Daoy (cell line): ENCODE data around the gene AMY2B. TPM values are rescaled to one million over a fixed set of nuclear protein-coding genes. Genes with fewer than 3 reads are reported as not detected.
"Not testable (repeated sequence)": the region's sequence is repeated elsewhere in the genome, so short reads cannot be mapped to it uniquely, and the experiment has no call there.

ENCODE experiments used
- DNase-seq: peaks from one replicate; pipeline ENCODE4 v3.0.0-alpha.2; 2015; ENCODE audit warnings: low read depth
- total RNA-seq: library from RNA; depleted of rRNA; stranded (reverse); fragments of >200 nt; shearing (Covaris generic); gene quantifications from 2 replicates; pipeline ENCODE4 v1.2.3, GENCODE V29; 2014; rRNA removed

The AMY2B gene
- 0.86 TPM in 1 of 2 replicates, not detected in the other for total RNA-seq

DNA sequence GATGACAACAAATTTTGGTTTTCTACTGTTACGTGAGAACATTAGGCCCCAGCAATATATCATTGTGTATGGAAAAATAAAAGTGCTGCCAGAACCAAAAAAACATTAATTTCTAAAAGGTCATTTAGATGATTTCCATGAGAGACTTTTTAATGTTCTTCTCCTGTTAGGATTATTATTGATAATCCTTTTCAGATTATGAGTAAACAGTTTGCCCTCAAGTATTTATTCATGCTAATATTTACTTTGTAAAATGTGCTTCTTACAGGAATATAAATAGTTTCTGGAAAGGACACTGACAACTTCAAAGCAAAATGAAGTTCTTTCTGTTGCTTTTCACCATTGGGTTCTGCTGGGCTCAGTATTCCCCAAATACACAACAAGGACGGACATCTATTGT is at the start of gene AMY2B:
Gene AMY2B (plus strand): TSS at position 301 of the 400 bp plus-strand sequence. CDS start 14 bp downstream, at position 315.
- DNase-seq: not testable (repeated sequence)

DNA sequence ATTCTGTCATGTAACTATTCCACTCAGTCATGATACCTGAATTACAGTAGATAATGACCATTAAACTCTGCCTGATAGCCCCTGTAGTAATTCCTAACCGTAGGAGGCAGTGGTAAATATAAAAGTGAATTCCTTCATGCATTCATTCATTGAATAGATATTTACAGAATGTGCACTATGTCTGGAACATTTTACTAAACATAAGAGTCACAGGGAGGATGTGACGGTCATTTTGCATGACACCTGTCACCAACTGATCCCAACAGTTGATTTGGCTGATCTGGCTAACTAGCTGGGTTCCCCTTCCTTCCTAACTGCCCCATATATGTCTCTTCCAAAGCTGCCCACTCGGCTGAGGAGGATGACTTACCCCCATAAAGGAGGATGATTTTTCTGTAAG is 48.0 kb upstream of the AMY2B start:
- DNase-seq: no peak

DNA sequence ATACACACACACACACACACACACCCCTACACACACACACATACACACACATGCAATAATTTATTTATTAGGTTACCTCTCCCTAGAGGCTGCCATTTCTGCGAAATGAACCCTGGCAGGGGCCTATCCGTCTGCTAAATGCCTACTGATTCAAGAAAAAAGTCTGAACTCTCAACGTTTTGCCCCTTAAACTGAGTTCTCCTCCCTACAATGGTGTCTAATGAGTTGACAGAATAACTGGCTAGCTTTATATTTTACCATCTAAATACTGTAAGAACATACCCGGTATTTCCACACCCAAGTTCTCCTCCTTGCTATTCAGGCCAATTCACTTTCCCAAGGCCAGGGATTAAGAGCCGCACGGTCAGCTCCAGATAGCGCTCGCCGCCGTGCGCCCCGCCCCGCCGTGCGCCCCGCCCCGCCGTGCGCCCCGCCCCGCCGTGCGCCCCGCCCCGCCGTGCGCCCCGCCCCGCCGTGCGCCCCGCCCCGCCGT is 46.2 kb upstream of the AMY2B start:
- DNase-seq: peak; percentile 67

DNA sequence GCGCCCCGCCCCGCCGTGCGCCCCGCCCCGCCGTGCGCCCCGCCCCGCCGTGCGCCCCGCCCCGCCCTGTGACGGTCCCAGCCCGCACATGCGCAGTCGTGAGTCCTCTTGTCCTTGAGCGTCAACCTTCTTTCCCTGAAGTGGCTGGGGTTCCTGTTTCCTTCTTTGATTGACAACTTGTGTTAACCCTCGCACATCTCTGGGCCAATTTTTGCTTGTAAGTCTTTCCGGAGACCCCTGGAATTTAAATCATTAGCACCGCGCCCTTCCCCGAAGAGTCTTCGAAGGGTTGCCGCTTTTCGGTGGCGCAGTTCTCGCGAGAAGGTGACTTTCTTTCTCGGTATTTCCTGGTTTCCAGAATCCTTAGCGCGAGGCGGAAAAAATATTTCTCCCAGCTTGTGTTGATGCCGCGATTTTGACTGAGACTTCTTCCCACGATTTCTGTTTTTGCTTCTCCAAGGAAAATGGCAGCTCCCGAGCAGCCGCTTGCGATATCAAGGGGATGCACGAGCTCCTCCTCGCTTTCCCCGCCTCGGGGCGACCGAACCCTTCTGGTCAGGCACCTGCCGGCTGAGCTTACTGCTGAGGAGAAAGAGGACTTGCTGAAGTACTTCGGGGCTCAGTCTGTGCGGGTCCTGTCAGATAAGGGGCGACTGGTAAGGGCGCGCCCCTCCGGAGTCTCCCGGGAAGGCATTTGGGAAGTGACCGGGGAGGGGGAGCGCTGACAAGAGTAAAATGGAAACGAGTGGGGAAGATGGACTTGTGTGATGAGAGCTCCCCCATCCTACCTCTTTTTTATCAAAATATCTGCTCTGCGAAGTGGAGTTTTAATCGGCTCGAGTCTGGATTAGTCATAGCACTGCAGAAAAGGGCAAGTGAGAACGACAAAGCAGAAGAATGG is 45.5 kb upstream of the AMY2B start, which contains the start of gene RNPC3:
Gene RNPC3 (plus strand): TSS at position 93 of the 901 bp plus-strand sequence. CDS start 372 bp downstream, at position 465.
- peak; percentile 90 for DNase-seq

DNA sequence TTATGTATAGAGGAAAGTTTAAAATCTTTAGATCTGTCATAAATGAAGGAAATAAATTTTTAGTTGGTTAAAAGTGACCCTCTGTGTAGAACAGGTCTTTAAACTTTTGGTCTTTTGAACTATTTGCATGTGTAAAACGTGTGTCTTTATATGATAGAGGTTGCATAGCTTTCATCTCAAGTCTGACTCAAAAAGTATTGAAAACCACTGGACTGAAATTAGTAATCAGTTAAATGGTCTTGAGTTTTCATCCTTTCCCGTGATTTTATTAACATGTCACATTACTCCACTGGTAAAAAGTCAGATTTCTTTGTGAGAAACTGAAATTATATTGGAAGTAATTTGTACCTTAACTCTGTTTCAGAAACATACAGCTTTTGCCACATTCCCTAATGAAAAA is 44.1 kb upstream of the AMY2B start:
- DNase-seq: no peak

DNA sequence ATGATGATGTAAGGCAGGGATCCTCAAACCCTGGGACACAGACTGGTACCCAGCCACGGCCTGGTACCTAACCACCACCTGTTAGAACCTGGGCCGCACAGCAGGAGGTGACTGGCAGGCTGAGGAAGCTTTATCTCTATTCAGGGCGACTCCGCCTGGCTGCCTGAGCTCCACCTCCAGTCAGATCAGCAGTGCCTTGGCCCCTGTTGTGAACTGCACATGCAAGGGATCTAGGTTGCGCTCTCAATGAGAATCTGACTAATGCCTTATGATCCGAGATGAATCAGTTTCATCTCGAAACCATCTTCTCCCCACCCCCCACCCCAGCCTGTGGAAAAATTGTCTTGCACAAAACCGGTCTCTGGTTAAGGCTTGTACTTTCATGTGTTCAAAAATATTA is 41.6 kb upstream of the AMY2B start:
- DNase-seq: peak; percentile 13

DNA sequence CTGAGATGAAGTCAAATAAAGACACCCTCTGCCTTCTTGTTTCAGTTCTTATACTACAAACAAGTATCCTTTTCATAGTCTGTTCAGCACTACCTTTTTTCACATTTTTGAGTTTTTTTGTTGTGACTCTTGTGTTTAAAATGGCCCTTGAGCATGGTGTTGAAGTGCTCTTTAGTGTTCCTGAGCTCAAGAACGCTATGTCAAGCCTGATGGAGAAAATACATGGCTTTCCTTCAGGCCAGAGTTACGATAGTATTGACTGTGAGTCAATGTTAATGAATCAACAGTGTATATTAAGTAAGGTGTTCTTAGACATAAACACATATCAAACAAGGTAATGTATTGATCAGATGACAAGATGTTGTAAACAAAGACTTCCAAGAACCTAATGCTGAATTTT is 33.2 kb upstream of the AMY2B start:
- no peak for DNase-seq

DNA sequence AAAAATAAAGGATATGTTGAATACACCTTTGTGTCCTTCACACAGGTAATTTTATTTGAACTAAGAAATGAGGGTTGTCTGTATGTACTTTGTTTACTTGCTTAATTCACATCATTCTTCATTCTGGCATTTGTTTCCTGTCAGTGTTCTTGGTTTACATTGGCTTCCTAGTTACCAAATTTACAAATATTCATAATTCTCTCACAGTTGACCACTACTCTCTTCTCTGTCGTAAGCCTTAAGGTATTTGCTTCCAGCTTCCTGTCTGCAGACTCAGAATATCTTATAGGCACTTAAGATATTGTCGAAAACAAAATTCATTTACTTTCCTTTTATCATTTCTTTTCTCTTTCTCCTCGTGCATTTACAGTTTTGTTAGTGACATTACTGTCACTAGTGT is 30.0 kb upstream of the AMY2B start:
- DNase-seq: no peak

DNA sequence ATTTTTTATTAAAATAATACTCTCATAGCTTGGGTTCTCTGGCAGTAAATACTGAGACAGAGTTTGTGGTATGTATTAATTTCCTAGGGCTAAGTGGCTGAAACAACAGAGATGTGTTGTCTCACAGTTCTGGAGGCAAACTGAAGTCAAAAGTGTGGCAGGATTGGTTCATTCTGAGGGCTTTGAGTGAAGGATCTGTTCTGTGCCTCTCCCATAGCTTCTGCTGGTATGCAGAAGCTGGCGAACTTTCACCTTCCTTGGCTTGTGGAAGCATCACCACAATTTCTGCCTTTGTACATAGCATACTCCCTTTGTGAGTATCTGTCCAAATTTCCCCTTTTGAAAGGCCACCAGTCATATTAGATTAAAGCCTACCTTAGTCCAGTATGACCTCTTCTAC is 24.9 kb upstream of the AMY2B start:
- DNase-seq: no peak

DNA sequence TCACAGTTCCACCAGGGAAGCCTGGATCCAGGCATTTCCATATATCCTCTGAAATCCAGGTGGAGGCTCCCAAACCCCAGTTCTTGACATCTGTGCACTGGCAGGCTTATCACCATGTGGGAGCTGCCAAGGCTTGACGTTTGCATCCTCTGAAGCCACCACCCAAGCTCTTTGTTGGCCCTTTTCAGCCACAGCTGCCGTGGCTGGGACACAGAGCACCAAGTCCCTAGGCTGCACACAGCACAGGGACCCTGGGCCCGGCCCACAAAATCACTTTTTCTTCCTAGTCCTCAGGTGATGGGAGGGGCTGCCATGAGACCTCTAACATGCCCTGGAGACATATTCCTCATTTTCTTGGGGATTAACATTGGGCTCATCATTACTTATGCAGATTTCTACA is 23.5 kb upstream of the AMY2B start:
- DNase-seq: no peak

DNA sequence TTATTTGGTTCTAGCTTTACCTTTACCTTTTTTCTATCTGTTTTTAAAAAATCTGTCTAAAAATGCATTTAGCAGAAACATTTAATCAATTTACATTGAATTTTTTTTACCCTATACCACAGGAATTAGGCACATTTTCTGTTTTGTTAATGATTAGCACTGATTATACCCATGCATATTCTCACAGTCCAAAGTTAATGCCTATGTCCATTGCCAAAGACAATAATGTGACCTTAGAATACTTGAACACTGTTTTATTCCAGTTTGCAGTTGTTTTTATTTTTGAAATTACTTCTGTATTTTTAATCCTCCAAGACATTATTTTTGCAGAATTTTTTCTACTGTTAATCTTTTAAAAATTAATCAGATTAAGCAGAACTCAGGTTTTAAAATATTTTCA is 11.0 kb upstream of the AMY2B start:
- DNase-seq: no peak

DNA sequence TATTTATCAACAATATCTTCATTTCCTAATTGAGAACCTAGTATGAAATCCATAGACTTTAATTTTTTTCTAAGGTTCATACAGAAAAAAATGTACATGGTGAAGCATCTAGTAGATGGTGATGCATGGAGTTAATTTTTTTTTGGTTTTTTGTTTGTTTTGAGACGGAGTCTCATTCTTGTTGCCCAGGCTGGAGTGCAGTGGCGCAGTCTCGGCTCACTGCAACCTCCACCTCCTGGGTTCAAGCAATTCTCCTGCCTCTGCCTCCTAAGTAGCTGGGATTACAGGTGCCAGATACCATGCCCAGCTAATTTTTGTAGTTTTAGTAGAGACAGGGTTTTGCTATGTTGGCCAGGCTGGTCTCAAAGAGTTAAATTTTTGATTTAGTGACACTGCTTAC is 10.3 kb upstream of the AMY2B start:
- DNase-seq: not testable (repeated sequence)

DNA sequence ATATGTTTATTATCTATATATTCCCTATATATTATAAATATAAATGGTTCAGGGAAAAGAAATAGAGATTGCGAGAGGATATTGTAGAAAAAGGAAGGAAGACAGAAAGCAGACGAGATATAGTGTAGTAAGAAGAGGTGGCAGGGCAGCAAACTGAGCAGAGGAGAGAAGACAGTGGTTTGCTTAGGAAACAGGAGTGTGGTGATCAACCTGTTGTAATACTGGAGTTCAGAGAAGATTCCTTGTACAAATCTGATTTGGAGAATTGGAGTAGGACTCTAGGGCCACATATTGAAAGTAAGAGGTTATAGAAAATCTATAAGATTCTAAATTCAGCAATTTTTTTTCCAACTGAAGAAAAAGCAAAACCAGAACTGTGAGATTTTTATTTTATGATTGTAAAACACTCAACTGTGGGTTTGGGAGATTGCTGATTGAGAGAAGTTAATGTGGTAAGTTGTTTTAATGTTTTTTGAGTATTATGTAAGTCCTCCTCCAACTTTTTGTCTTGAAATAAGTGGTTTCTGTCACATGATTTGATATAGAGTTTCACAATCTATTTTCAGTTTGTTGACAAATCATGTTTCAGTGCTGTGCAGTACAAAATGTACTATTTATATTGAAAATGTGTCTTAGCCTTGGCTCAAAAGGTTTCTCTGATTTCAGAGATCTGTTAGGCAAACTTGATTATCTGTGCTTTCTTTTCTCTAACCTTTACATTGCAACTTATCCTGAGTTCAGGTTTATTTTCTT is 9.6 kb upstream of the AMY2B start:
- no peak for DNase-seq

DNA sequence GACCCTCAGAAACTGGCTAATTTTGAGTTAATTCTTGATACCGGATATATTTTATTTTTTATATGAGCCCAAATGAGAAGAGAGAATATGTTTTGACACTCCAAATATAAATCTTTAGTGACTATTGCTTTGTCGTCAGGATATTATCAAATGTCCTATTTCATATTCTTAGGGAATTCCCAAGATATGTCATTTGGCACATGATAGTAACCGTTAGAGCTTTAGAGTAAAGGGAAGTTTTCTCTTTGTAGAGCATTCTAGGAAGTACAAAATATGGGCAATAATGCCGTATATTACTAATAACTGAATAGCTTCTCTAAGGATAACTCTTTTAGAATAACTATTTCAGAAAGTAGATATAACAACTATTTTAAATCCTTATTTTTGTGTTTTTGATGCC is 8.3 kb upstream of the AMY2B start:
- no peak for DNase-seq

DNA sequence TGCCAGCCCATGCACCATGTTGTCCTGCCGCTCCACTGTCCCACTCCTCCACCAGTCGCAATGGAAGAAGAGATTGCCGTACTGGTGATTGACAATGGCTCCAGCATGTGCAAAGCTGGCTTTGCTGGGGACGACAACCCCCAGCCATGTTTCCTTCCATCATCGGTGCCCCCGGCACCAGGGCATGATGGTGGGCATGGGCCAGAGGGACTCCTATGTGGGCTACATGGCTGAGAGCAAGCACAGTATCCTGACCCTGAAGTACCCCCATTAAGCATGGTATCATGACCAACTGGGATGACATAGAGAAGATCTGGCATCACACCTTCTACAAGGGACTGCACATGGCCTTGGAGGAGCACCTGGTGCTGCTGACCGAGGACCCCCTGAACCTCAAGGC is 1.9 kb upstream of the AMY2B start:
- no peak for DNase-seq

DNA sequence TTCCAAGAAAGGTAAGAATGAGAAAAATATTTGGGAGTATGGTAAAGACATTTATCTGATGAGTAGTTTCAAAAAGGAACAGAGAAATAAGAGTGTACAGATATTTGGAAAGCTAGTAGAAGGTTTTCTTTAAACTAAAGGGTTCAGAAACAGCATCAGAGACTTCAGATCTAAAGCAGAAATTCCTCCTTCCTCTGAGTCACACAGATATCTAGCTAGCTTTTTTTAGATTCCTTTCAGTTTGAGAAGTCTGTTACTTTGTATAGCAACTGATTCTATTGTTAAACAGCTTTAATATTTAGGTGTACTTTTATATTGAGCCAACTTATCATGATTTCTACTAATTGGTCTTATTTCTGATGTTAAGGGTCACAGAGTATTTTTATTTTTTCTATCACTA is 4.7 kb downstream of the AMY2B start:
- no peak for DNase-seq

DNA sequence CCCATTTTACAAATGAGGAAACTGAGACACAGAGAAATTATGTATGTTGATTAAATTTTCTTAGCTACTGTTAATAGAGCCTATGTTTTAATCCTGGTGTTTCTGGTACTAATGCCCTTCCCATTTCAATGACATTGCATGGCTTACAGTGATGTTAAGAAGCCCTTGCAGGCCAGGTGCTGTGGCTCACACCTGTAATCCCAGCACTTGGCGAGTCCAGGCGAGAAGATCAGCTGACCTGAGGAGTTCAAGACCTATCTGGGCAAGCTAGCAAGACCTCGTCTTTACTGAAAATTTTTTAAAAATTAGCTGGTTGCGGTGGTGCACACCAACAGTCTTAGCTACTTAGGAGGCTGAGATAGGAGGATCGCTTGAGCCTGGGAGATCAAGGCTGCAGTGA is 5.4 kb downstream of the AMY2B start:
- not testable (repeated sequence) for DNase-seq

DNA sequence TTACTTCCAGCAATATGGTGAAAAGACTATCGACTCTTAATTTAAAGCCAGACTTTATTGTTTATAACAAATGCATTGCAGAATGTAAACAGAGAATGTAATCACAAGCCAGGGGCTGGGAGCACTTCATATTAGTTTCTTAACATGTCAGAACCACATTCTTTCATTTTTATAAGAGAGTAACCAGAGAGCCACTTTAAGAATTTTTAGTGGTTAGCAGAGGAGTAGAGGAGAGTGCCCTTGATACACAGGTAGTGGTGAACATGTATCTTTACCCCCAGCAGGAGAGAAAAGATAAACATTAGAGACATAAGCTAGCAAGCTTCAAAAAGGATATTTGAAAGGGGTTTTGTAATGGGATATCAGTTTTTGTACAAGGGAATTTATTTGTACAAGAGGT is 11.1 kb downstream of the AMY2B start:
- DNase-seq: no peak

DNA sequence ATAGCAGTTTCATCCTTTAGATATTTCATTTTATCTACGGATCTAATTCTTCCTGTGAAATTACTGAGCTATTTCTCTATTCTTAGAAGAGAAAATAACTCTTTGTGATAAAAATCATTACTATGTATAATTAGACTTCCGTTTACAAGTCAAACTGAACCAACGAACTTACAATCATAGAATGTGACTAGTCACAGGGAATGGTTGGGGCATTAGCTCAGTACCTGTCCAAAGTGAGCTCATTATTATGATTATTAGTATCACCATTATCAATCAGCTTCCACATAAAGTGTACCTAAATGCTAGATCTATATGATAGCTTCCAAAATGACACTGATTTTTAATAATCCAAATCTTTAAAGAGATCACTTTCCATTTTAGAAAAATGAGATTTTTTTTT is 12.5 kb downstream of the AMY2B start:
- no peak for DNase-seq

DNA sequence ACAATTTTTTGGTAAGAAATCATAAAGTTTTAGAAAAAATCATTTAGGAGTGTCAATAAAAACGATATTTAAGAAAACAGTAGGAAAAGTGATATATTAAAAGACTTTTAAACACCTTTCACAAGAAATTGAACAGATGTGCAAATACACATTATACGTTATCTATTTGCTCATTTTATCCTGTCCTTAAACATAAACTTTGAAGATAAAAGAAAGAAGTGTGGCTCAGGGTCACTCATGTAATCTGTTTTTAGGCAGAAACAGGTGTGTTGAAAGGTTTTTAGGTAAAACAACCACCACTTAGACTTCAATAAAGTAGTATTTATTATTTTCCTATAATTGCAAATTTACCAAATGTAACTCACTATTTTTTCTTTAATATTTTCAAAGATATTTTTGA is 13.1 kb downstream of the AMY2B start:
- DNase-seq: no peak

DNA sequence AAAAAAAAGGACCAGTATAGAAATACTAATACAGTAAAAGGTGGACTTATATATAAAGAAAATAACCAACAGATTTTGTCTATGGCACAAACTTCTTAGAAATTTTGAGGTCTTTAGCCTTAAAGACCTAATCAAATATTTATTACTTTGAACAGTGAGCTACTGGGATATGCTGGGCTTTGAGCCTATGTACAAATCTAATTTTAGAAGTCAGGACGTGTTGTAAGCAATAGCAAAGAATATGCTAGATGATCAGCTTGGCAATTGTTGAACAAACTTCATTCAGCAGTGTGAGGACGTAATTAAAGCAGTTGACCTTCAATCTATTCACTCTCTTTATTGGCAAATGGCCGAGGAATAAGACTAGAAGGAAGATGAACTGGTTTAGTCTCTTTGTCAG is 31.4 kb downstream of the AMY2B start:
- DNase-seq: not testable (repeated sequence)

DNA sequence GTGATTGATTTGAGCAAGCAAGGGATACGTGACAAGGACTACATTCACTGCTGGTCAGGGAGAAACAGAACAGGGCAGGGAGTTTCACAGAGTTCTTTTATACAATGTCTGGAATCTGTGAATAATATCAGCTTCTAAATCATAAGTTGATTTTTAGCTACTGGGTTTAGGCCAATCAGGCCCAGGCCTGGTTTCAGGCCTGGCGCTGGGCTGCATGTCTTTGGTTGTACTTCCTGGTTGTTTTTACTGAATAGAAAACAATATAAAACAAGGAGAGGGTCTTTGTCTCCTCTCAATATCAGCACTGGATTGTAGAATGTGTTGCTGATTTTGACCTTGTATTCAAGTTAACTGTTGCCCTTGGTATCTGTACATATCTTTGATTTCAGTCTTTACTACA is 45.0 kb downstream of the AMY2B start:
- no peak for DNase-seq
